Esophagus muscularis mucosa (tissue), 4 donors: ENCODE measurements around the gene FFAR3. TPM values are rescaled to one million over a fixed set of nuclear protein-coding genes. Genes with fewer than 3 reads are reported as not detected.
"Not testable (repeated sequence)": the region's sequence is repeated elsewhere in the genome, so short reads cannot be mapped to it uniquely, and the experiment has no call there.

Source experiments
- DNase-seq: peaks from one replicate; pipeline ENCODE4 v3.0.0-alpha.2; 2017; ENCODE audit errors: extremely low spot score
- H3K27ac ChIP-seq, 4 donors: fragments of 200-600 bp; sonication (generic); replicated peaks in 1 of 4; 1 replicate in 3 of 4; 2 replicates in 1 of 4; pipeline ENCODE4 v1.5.1; 2016 to 2019; ENCODE audit warnings: mild to moderate bottlenecking in 1 of 4
- H3K27me3 ChIP-seq, 4 donors: fragments of 200-600 bp; sonication (generic); one replicate each; pipeline versions ENCODE4 v1.5.1 to v1.6.0; 2016 to 2019
- H3K36me3 ChIP-seq, 4 donors: fragments of 200-600 bp; sonication (generic); one replicate each; pipeline ENCODE4 v1.5.1; 2016 to 2019
- H3K4me1 ChIP-seq, 4 donors: fragments of 200-600 bp; sonication (generic); one replicate each; pipeline ENCODE4 v1.5.1; 2016 to 2019
- H3K4me3 ChIP-seq, 4 donors: fragments of 200-600 bp; sonication (generic); 1 replicate in 2 of 4; 2 replicates in 2 of 4; pipeline ENCODE4 v1.5.1; 2016 to 2019; ENCODE audit warnings: mild to moderate bottlenecking in 4 of 4, moderate library complexity in 1 of 4
- H3K9me3 ChIP-seq, 4 donors: fragments of 200-600 bp; sonication (generic); 1 replicate in 3 of 4; 2 replicates in 1 of 4; pipeline ENCODE4 v1.5.1; 2016 to 2019
- EP300 ChIP-seq: sonication (generic); formaldehyde crosslinking; IDR thresholded peaks from one replicate; pipeline ENCODE4 v1.6.1; 2017; ENCODE audit warnings: antibody characterized with exemption
- POLR2A ChIP-seq: fragments of 450-650 bp; IDR thresholded peaks from one replicate; pipeline ENCODE4 v1.6.1; 2017; ENCODE audit warnings: antibody characterized with exemption, moderate library complexity, mild to moderate bottlenecking, low read depth
- POLR2AphosphoS5 ChIP-seq, 2 donors: sonication (generic); formaldehyde crosslinking; IDR thresholded peaks; one replicate each; pipeline ENCODE4 v1.6.1; 2017; ENCODE audit warnings: antibody characterized with exemption in 2 of 2
- WGBS: methylation state at CpG from one replicate; pipeline ENCODE4 v1.1.5; 2018; 5-methylcytosine and 5-hydroxymethylcytosine counted together
- intact Hi-C: fragments of 100-400 bp; cut with DNase I; formaldehyde crosslinking; loops from one replicate; pipeline ENCODE4 v1.15.1; 2023
- total RNA-seq, 4 donors: library from RNA; depleted of rRNA; stranded (reverse); fragments of >200 nt; gene quantifications; one replicate each; pipeline versions ENCODE4 v1.1.0 to v1.2.1, GENCODE V29; 2016
- TF ChIP-seq, protein P1 (sequence below), 3 experiments: fragments of 200-600 bp in 2 of 3; fragments of 450-650 bp in 1 of 3; sonication (generic) in 2 of 3; IDR thresholded peaks; one replicate each; pipeline ENCODE4 v1.5.1; 2017 to 2019; ENCODE audit warnings: antibody characterized with exemption in 3 of 3, mild to moderate bottlenecking in 2 of 3, moderate library complexity in 1 of 3

Gene FFAR3
- total RNA-seq, 4 donors from 2014 or later, result 0.17 to 2.3 TPM; not detected in 2

- Histone ChIP-seq H3K4me3 (no peak overlapping the region), H3K9me3 (no peaks in the 10 kb centered on the region), H3K27ac (no peak overlapping the region), H3K4me1 (no peaks in the 10 kb centered on the region), H3K27me3 (peaks cover 0 to 18% (median 0%) of the 10 kb centered on the region in 4 donors), H3K36me3 (no peaks in the 10 kb centered on the region)
- no peak for DNase-seq
- TF ChIP-seq EP300 (no peak), POLR2AphosphoS5 (IDR thresholded peaks at IDR 0.05) (no peak), POLR2A (no peak)
- TF ChIP-seq, protein P1, sequence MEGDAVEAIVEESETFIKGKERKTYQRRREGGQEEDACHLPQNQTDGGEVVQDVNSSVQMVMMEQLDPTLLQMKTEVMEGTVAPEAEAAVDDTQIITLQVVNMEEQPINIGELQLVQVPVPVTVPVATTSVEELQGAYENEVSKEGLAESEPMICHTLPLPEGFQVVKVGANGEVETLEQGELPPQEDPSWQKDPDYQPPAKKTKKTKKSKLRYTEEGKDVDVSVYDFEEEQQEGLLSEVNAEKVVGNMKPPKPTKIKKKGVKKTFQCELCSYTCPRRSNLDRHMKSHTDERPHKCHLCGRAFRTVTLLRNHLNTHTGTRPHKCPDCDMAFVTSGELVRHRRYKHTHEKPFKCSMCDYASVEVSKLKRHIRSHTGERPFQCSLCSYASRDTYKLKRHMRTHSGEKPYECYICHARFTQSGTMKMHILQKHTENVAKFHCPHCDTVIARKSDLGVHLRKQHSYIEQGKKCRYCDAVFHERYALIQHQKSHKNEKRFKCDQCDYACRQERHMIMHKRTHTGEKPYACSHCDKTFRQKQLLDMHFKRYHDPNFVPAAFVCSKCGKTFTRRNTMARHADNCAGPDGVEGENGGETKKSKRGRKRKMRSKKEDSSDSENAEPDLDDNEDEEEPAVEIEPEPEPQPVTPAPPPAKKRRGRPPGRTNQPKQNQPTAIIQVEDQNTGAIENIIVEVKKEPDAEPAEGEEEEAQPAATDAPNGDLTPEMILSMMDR (IDR thresholded peaks at IDR 0.05), result no peak
- intact Hi-C loops, result no loop called here
- 88% methylated on average over 10 of the region's 10 CpGs for WGBS
Observed at GRCh38 chr19:35399948-35400772, 41.9 kb downstream of the FFAR3 start.

GRCh38 chr19:35400773-35401100 is 42.5 kb downstream of the FFAR3 start:
- no peaks in the 10 kb centered on the region for H3K36me3 ChIP-seq
- TF ChIP-seq POLR2AphosphoS5 (IDR thresholded peaks at IDR 0.05) (no peak), EP300 (no peak), POLR2A (no peak)
- TF ChIP-seq, protein P1 (IDR thresholded peaks at IDR 0.05), result no peak
- no peaks in the 10 kb centered on the region for H3K9me3 ChIP-seq
- 90% methylated on average over 7 of the region's 7 CpGs for WGBS
- no peak for DNase-seq
- intact Hi-C loops, result no loop called here
- H3K27ac ChIP-seq, result no peak overlapping the region
- H3K4me1 ChIP-seq, result no peaks in the 10 kb centered on the region
- H3K4me3 ChIP-seq, result no peak overlapping the region
- H3K27me3 ChIP-seq, result peaks cover 0 to 18% (median 0%) of the 10 kb centered on the region in 4 donors

DNA sequence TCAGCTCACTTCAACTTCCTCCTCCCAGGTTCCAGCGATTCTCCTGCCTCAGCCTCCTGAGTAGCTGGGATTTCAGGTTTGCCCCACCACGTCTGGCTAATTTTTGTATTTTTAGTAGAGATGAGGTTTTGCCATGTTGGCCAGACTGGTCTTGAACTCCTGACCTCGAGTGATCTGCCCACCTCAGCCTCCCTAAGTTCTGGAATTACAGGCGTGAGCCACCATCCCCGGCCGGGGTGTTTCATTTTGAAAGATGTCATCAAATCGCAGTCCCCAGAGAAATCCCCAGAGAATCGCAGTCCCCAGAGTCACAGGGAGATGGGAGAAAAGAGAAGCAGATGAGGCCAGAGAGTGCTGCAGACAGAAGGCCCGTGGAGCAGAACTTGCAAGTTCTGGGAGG is 43.2 kb downstream of the FFAR3 start:
- H3K36me3 ChIP-seq, intact Hi-C loops, H3K4me3 ChIP-seq, H3K9me3 ChIP-seq, H3K4me1 ChIP-seq, DNase-seq, H3K27ac ChIP-seq: not testable (repeated sequence)
- H3K27me3 ChIP-seq, result peaks cover 0 to 18% (median 0%) of the 10 kb centered on the region in 4 donors
- WGBS, result 87% methylated on average over 9 of the region's 9 CpGs

DNA sequence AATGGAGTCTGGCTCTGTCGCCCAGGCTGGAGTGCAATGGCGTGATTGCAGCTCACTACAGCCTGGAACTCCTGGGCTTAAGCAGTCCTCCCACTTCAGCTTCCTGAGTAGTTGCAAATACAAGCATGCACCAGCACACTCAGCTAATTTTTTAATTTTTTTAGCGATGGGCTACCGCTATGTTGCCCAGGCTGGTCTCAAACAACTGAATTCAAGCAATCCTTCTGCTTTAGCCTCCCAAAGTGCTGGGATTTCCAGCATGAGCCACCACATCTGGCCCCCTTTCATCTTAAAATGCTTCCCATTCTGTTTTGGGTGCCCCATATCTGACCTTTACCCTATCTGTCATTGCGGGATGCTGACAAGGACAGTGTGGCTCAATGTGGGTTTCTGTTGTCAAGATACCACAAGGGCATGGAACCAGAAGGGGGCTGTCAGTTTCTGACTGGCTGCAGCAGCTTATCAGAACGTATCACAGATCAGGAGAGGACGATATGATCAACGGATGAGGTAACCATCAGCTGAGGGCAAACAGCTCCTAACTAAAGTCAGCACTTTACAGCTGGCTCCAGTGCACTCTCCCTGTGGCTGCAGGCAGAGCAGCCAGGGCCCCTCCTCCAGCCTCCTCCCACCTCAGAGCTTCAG is 45.0 kb downstream of the FFAR3 start:
- no peak overlapping the region for H3K27ac ChIP-seq
- peaks cover 0 to 18% (median 0%) of the 10 kb centered on the region in 4 donors for H3K27me3 ChIP-seq
- H3K9me3 ChIP-seq, result no peaks in the 10 kb centered on the region
- TF ChIP-seq POLR2A, result no peak
- TF ChIP-seq, protein P1 (IDR thresholded peaks at IDR 0.05), result no peak
- no peak for TF ChIP-seq EP300
- no peak for TF ChIP-seq POLR2AphosphoS5 (IDR thresholded peaks at IDR 0.05)
- 84% methylated on average over 8 of the region's 8 CpGs for WGBS
- H3K4me3 ChIP-seq, result no peak overlapping the region
- intact Hi-C loops, result no loop called here
- no peak for DNase-seq
- H3K36me3 ChIP-seq, result no peaks in the 10 kb centered on the region
- H3K4me1 ChIP-seq, result no peaks in the 10 kb centered on the region

DNA sequence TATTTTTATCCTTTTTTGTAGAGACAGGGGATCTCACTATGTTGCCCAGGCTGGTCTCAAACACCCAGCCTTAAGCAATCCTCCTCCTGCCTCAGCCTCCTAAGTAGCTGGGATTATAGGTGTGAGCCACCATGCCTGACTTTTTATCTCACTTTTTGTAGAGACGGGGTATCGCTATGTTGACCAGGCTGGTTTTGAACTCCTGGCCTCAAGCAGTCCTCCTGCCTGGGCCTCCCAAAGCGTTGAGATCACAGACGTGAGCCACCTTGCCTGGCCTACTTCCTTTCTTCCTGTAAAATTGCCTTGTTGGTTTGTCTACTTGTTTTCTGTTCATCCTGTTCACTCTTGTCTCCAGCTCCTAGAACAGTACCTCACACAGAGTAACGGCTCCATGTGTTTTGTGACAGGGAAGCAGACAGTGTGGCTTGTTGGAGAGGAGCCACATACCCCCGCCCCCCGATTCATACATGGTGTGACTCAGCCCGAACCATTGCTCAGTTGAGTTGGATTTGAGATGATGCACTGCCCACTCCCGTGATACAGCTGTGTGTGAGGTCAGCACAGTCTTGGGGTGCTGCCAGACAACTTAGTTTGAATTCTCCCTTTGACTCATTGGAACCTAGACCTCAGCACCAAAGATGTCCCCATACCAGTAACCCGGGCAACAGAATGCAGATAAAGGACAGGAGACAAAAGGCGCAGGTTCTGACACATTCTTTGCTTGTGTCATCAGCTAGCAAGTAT is 46.8 kb downstream of the FFAR3 start:
- WGBS, result 63% methylated on average over 11 of the region's 11 CpGs
- no peak overlapping the region for H3K4me3 ChIP-seq
- H3K9me3 ChIP-seq, result no peaks in the 10 kb centered on the region
- H3K36me3 ChIP-seq, result no peaks in the 10 kb centered on the region
- H3K27ac ChIP-seq, result no peak overlapping the region
- H3K27me3 ChIP-seq, result peaks cover 0 to 18% (median 0%) of the 10 kb centered on the region in 4 donors
- TF ChIP-seq, protein P1 (IDR thresholded peaks at IDR 0.05), result no peak
- TF ChIP-seq POLR2AphosphoS5 (IDR thresholded peaks at IDR 0.05) (no peak), POLR2A (no peak), EP300 (no peak)
- no peak for DNase-seq
- intact Hi-C loops, result no loop called here
- no peaks in the 10 kb centered on the region for H3K4me1 ChIP-seq
